ENCODE measurements around the gene INO80C.

Gene INO80C, protein sequence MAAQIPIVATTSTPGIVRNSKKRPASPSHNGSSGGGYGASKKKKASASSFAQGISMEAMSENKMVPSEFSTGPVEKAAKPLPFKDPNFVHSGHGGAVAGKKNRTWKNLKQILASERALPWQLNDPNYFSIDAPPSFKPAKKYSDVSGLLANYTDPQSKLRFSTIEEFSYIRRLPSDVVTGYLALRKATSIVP

GRCh38 chr18:35497370-35498197 is at the start of gene INO80C:
Gene INO80C (minus strand): TSS chr18:35497960. CDS start chr18:35497874, 86 bp downstream.
- peak; percentile 81 for DNase-seq

DNA sequence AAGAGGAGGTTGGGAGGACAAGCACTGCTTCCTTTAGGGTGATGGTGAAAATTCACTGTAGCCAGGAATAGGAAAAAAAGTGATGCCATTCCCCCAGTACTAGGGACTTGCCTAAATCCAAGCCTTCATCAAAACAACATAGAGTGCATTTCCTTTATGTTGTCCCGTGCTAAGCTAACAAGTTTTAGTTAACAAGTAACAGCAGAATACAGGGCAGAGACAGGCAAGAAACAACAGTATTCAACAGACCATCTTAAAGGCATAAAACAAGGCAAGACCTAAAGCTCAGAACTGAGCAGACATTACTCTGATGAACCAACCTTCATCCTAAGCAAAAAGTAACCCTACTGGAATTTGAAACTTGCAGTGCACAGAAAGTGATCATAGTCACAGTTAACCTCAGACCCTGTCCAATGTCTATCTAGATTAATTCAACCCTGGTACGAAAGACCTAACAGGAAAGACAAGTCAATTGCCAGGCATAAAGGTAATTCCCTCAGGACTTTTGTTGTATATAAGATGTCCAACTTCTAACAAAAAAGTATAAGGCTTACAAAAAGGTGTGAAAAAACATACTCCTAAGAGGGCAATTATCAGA is 49.3 kb upstream of the INO80C start:
- no peak for DNase-seq

DNA sequence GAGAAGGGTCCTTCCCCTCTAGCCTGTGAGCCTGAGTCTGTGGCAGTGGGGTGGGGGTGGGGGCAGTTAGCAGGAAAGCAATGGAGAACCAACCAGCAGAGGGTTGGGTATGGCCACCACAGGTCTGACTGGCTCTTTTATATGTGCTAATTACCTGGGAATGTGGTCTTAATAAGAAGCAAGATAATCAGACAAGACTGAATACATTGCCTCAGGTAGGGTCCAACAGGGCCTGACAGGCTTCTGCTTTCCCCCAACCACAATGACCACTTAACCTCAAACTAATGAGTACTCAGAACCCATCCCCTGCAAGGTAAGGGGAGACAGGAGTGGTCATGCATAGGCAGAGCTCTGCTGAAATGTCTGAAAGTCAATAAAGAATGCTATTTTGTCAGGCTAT is 44.6 kb upstream of the INO80C start:
- no peak for DNase-seq

DNA sequence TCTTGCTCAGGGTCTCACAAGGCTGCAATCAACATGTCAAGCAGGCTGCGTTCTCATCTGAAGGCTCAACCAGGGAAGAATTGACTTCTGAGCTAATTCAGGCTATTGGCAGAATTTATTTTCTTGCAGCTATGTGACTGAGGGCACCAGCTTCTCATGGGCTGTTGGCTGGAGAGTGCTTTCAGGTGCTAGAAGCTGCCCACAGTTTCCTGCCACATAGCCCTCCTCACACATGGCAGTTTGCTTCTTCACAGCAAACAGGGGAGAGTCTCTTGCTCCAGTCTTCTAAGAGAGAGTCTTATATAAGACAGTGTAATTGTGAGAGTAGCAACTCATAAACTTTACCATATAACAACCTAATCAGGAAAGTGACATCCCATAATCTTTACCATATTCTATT is 37.5 kb upstream of the INO80C start:
- DNase-seq = no peak

DNA sequence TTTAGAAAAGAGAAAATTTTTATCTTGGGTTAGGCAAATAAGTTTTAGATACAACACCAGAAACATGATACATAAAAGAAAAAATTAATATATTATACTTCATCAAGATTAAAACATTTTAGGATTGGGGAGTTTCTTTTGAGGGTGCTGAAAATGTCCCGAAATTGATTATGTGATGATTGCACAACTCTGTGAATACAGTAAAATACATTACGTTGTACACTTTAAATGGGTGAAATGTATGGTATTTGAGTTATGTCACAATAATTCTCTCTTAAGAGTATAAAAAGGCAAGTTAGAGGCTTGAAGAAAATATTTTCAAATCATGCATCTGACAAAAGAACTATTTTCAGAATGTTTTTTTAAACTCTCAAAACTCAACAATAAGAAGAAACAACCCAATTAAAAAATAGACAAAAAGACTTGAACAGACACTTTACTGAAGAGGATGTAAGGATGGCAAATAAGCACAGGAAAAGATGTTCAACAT is 36.2 kb upstream of the INO80C start:
- no peak for DNase-seq

DNA sequence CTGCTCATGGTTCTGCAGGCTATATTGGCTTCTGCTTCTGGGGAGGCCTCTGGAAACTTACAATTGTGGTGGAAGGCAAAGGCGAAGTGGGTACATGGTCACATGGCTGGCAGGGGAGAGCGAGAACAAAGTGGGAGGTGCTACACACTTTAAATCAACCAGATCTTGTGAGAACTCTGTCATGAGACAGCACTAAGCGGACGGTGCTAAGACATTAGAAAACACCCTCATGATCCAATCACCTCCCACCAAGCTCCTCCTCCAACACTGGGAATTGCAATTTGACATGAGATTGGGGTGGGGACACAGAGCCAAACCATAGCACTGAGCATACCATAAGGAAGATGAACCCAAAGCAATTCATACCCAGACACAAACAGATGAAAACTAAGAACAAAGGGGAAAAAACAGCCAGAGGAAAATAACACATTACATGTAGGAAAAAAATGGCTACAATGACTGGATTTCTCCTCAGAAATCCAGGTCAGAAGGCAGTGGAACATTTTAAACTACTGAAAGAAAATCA is 31.1 kb upstream of the INO80C start:
- DNase-seq = no peak

- DNase-seq = no peak
Observed at GRCh38 chr18:35526495-35527059, 28.8 kb upstream of the INO80C start.

- no peak for DNase-seq
Observed at GRCh38 chr18:35525795-35526494, 28.2 kb upstream of the INO80C start.

- no peak for DNase-seq
Observed at GRCh38 chr18:35524226-35524625, 26.5 kb upstream of the INO80C start.

DNA sequence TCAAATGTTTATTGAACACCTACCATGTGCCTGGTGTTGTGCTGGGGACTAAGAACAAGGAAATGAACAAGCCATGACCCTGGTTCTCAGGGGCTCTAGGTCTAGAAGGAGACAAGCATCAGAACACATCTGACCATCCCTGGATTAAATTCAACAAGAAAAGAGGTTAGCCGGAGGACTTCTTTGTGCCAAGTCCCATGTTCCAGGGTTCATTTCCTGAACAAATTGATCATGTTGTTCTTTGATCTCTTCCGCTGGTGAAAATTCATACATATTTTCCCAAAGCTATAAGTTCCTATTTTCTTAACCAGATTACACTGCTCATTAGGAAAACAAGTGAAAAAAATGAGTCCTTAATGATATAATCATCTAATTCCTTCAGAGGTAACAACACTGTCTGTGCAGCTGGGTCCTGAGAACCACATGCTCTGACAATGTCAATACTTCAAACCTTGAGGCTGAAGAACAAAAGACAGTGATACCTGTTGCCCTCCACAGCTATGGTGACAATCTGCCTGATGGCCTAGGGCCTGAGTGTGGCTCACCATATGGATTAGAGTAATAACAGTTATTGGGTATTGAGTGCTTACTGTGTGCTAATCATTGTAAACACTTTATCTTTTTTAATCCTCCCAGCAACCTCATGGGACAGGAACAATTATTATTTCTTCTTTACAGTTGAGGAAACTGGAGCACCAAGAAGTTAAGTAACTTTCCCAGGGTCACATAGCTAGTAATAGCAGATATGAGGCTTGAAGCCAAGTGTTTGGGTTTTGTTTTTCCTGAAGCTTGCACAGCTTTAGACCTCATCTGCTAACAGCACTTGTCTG is 24.6 kb upstream of the INO80C start:
- DNase-seq = no peak

DNA sequence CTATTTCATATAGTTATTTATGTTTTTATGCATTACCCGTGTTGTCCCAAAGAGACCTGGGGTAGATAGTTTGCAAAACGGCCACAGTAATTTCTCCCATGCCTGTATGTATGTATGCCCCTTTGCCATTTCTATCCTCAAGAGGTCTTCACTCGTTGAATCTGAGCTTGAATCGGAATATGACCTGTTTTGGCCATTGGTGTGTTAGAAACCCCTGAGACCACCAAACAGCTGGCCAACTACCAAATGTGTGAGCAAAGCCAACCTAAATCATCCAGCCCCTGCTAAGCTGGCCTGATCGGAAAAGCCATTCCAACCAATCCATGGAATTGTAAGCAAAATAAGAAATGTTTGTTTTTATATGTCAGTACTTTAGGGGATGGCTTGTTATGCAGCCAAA is 23.4 kb upstream of the INO80C start:
- no peak for DNase-seq

DNA sequence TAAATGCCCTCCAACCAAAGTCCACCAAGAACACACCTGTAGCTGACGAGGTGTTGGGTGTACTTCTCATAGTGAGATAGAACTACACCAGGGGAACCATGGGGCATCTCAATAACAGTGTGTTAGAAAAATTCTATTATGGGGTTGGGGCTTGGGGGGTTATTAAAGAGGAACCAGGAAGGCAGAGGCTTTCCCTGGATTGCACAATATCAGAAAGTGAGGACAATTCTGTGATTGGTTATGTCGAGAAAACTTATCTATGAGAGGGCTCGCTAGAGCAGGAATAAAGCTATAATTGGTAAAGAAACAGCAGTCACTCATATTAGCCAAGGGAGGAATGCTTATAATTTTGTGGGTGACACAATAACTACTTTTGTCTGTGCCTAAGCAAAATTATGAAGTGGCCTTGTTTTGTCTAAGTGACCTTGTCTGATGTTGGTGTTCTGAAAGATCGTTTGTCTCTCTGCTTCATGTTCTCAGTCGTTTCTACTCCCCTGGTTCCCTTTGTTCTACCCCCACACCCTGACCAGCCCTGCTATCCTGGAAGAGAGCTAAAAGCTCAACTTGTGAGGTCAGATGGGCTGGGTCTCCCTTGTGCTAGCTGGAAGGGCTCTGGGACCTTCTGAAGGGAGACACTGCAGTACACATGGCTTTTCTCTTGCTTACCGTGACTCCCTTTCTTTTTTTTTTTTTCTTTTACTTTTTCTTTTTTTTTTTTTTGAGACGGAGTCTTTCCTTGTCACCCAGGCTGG is 21.6 kb upstream of the INO80C start:
- no peak for DNase-seq

DNA sequence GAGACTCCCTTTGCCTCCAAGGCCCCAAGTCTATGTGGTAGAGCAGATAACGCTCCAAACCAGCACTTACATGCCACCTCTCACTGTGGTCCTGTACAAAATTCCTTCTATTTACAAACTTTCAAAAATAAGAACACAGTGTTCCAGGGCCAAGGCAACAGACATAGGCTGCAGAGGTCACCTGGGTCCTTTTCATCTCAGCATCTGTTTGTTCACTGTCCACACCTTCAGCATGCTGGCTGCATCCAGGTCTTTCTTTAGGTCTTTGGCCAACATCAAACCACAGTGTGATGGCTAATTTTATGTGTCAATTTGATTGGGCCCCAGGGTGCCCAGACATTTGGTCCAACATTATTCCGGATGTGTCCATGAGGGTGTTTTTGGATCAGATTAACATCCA is 20.0 kb upstream of the INO80C start:
- DNase-seq = no peak

DNA sequence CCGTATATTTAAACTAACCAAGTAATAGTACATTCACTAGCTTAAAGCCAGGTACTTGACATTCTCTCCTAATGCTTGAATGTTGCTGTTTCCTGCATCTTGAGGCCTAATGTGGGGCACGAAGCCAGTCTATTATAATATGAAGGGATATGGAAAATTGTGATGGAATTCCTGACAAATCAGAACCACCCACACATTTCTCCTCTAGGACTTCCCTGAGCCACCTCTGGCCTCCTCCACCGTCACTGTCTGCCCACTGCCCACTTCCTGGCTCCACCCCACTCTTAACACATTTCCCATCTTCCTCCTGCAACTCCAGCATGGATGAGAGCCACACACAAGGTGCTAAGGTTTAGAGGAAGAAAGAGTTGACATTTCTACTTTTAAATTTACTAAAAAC is 19.0 kb upstream of the INO80C start:
- no peak for DNase-seq

GRCh38 chr18:35516351-35516750 is 18.6 kb upstream of the INO80C start:
- no peak for DNase-seq

DNA sequence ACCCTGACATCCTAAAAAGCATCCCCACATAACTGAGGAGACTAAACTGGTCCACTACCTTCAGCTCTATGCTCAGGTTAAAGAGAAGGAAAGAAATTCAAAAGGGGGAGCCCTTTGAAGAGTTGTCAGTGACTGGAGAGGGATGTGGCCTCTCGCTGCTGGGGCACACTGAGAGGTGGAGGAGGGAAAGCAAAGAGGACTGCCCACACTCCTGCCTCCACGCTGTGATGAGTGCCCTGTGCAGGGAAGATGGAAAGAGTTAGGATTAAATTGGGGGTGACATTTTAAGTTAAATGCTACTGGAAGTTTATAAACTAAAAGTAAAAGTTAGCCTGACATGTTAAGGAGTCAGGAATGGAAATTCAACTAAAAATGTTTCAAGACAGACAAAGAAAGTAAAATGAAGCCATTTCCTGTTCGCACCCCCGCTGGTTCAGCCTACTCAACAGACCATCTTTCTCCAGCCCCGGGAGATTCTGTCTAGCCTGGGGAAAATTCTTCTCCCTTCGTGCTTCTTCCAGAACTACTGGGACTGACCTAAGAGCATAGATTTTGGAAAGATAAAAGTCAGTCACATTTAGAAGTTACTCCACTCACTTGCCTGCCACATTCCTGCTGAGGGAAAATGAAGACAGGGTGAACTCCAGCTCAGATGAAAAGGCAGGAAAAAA is 17.8 kb upstream of the INO80C start:
- no peak for DNase-seq

DNA sequence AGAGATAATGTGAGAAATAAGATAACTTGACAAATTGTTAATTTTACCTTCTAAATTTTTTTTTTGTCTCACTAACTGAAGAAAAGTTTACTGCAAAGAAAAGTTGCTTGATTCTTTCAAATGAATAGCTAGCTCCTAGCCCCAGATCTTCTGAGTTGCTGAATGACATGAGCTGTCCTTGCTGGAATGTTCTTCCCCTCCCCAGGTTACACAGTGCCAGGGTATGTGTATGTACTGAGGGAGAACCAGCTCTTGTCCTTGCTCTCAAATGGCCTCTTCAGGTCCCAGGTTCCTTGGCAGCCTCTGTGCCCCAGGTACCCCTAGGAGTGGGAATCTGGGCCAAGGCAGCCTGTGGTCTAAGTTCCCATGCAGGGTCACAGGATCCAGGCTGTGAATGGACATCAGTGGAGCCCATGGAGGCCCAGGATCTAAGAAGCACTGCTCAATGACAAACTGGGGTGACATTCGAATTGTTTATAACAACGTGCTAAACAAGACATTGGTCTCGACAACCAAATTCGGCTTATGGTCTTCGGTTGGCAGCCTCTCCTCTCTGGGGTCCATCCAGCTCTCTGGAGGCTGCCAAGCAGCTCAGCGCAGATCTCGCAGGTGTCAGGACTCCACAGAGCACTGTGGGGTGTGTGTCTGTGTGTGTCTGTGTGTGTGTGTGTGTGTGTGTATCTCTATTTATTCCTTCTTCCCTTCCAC is 17.1 kb upstream of the INO80C start:
- no peak for DNase-seq

DNA sequence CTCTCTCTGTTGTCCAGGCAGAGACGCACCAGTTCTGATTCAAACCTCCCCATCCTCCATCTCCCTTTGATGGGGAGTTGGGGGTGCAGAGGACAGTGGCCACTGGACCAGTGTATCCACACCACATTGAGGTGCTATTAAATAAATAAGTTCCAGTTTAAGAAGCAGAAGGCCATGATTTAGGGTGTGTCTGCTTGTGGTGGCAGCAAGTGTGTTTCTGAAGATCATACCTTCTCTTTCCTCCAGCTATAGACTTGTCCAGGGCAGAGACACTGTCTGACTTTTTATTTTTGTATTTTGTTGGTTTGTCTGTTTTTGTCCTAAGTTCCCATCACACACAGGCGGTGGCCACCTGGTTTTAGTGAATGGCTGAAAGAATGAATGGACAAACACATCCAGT is 16.5 kb upstream of the INO80C start:
- DNase-seq = no peak

DNA sequence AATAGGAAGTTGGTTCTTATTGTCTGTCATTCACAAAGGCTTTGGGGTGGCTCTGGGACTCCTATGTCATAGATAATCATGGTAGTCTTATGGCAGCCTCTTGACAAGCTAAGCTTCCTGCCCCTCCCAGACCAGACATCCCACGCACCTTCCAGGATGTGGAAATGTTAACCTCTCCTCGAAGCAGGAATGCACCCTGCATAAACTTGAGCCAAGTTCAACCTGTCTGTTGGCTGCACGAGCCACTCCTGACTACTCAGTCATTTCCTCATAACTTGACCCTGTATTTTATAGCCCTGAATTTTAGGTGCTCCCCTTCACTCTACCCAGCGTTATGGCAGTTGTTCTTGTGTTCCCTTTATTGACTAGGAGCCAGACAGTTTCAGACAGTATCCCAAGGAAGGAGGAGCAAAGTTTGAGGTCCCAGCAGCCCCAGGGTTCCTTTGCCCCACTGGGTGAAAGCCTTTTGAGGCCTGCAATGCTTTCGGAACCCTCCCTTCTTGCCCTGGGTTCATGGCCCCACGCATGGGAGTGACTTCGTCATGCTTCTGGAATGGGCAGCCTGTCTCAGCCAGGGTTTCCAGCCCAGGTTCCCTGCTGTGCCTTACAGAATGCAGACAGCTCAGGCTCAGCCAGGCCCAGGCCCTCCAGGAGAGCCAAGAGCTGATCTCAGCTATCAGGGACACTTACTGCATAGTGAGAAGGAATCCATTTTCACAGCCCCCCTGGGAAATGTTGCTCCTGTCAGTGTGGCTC is 15.6 kb upstream of the INO80C start:
- DNase-seq = no peak
